ENCODE measurements around the gene ATP8A2. TPM values are rescaled to one million over a fixed set of nuclear protein-coding genes. Genes with fewer than 3 reads are reported as not detected.

ATP8A2 gene
- total and polyA plus RNA-seq, 9 of the 15 experiments (the other 6 are each of a cell fraction or from before 2014, with no cell fraction given): under 0.01 to 0.33 (median 0.06) TPM; not detected in 4

GRCh38 chr13:25992076-25992475 lies 620.3 kb downstream of the ATP8A2 start:
- Histone ChIP-seq H3K4me3 (no peak overlapping the region), H3K9ac (ENCODE audit: insufficient read depth in 1 of 2, low read depth in 2 of 2, low read length in 2 of 2) (no peak overlapping the region), H4K20me1 (replicated peaks; ENCODE audit: control insufficient read depth, insufficient read depth, low read length) (no peaks in the 10 kb centered on the region), H2AFZ (ENCODE audit: low read depth, low read length) (no peak overlapping the region), H3K9me3 (replicated peaks; ENCODE audit: control insufficient read depth, insufficient read depth, low read depth, low read length) (no peaks in the 10 kb centered on the region), H3K36me3 (ENCODE audit: control insufficient read depth, insufficient read depth, low read length) (no peaks in the 10 kb centered on the region), H3K79me2 (ENCODE audit: control insufficient read depth, insufficient read depth, low read length) (no peaks in the 10 kb centered on the region), H3K4me1 (replicated peaks in 1 of 2; ENCODE audit: control insufficient read depth in 2 of 2, insufficient read depth in 2 of 2, low read length in 2 of 2) (no peaks in the 10 kb centered on the region), H3K4me2 (ENCODE audit: insufficient read depth, low read length) (no peak overlapping the region), H3K27me3 (ENCODE audit: control insufficient read depth in 2 of 2, insufficient read depth in 2 of 2, low read length in 2 of 2) (no peaks in the 10 kb centered on the region; a peak in 1 of 5 replicates), H3K27ac (ENCODE audit: extremely low read depth, low read depth, low read length) (no peak overlapping the region), H3K9me1 (ENCODE audit: control insufficient read depth, insufficient read depth, low read length) (no peaks in the 10 kb centered on the region)
- intact Hi-C loops (cut with micrococcal nuclease) (no loop called here), in situ Hi-C loops (cut with MboI) (no loop called here)
- BruUV-seq (replicated peaks): no TSS peak
- CTCF ChIA-PET (ENCODE audit: low intra/inter-chr PET ratio): no interaction called here
- TF ChIP-seq KAT8 (IDR thresholded peaks at IDR 0.05; ENCODE audit: low read depth) (no peak), FOXJ2 (tag; IDR thresholded peaks at IDR 0.05) (no peak), KDM1A (IDR thresholded peaks at IDR 0.05) (no peak), ETV1 (tag; conservative IDR thresholded peaks at IDR 0.05; ENCODE audit: low read depth) (no peak), MITF (IDR thresholded peaks at IDR 0.05) (no peak), JUND (IDR thresholded peaks at IDR 0.05; ENCODE audit: borderline replicate concordance, low read depth, low read length) (no peak), JUND (tag; IDR thresholded peaks at IDR 0.05; ENCODE audit: borderline replicate concordance, low read depth, low read length) (no peak), ZFP36 (IDR thresholded peaks at IDR 0.05; ENCODE audit: low read depth, low read length, partially characterized antibody) (no peak), ZNF696 (CRISPR knock-in tag; conservative IDR thresholded peaks at IDR 0.05) (no peak), PCBP2 (IDR thresholded peaks at IDR 0.05; ENCODE audit: low read depth, low read length, poor library complexity, severe bottlenecking) (no peak), ZNF3 (CRISPR knock-in tag; IDR thresholded peaks at IDR 0.05) (no peak), DDX20 (tag; IDR thresholded peaks at IDR 0.05; ENCODE audit: low read depth) (no peak), ZKSCAN1 (IDR thresholded peaks at IDR 0.05; ENCODE audit: low read depth, low read length) (no peak), MECOM (CRISPR knock-in tag; IDR thresholded peaks at IDR 0.05) (no peak), SMAD3 (CRISPR knock-in tag; conservative IDR thresholded peaks at IDR 0.05) (no peak)
- no peak for FAIRE-seq
- no peak for ATAC-seq
- POLR2A ChIA-PET: no interaction called here
- DNase-seq (ENCODE audit: extremely low read depth in 1 of 4, low spot score in 3 of 4): no peak
- 0% methylated on average over 1 of the region's 1 CpG for WGBS (ENCODE audit: insufficient coverage, low coverage, missing lambda C conversion rate)

Measured in K562 (cell line).